ENCODE results near the gene TNRC6C.
A peak's percentile ranks its signal among the peaks of the same experiment; 100 is the strongest.
"Not testable (repeated sequence)": the region's sequence is repeated elsewhere in the genome, so short reads cannot be mapped to it uniquely, and the experiment has no call there.

The TNRC6C gene

GRCh38 chr17:77929871-77930436 is 28.5 kb upstream of the TNRC6C start:
- DNase-seq = no peak

GRCh38 chr17:77930780-77931768 is 27.4 kb upstream of the TNRC6C start:
- DNase-seq = peak; percentile 53

GRCh38 chr17:77933777-77934398 is 24.6 kb upstream of the TNRC6C start:
- DNase-seq = no peak

- no peak for DNase-seq
These were observed 23.4 kb upstream of the TNRC6C start for GRCh38 chr17:77935121-77935571.

GRCh38 chr17:77935744-77936143 is 22.8 kb upstream of the TNRC6C start:
- DNase-seq = not testable (repeated sequence)

- no peak for DNase-seq
These were observed 21.6 kb upstream of the TNRC6C start for GRCh38 chr17:77936881-77937280.

- no peak for DNase-seq
These were observed 17.5 kb upstream of the TNRC6C start for GRCh38 chr17:77941004-77941403.

GRCh38 chr17:77942112-77942988 is 16.2 kb upstream of the TNRC6C start:
- no peak for DNase-seq

GRCh38 chr17:77943971-77944370 is 14.5 kb upstream of the TNRC6C start:
- DNase-seq = no peak

- DNase-seq = no peak
These were observed 13.9 kb upstream of the TNRC6C start for GRCh38 chr17:77944390-77945222.

- no peak for DNase-seq
These were observed 11.4 kb upstream of the TNRC6C start for GRCh38 chr17:77946900-77947645.

- no peak for DNase-seq
These were observed 9.8 kb upstream of the TNRC6C start for GRCh38 chr17:77948690-77949114.

GRCh38 chr17:77951123-77951522 is 7.4 kb upstream of the TNRC6C start:
- DNase-seq = no peak

GRCh38 chr17:77952368-77952767 is 6.1 kb upstream of the TNRC6C start:
- DNase-seq = no peak

GRCh38 chr17:77957235-77957856 is 1.2 kb upstream of the TNRC6C start:
- no peak for DNase-seq

GRCh38 chr17:77958716-77959125 is 218 bp downstream of the TNRC6C start:
- no peak for DNase-seq

- peak; percentile 75 for DNase-seq
These were observed 823 bp downstream of the TNRC6C start for GRCh38 chr17:77959126-77959925.

GRCh38 chr17:77959926-77960521 is 1.5 kb downstream of the TNRC6C start:
- peak; percentile 68 for DNase-seq

GRCh38 chr17:77961741-77962140 is 3.2 kb downstream of the TNRC6C start:
- DNase-seq = no peak

All from right kidney (tissue), 1 donor.